GM13977 (cell line): ENCODE results near the gene KCNJ5.

ENCODE experiments used
- DNase-seq: peaks from one replicate; pipeline ENCODE4 v3.0.0; 2012; ENCODE audit warnings: low spot score
- in situ Hi-C: fragments of 300-500 bp; cut with MboI; formaldehyde crosslinking; loops from one replicate; pipeline ENCODE4 v1.12.0; 2022; ENCODE audit warnings: low sequenced_read_pairs, low pct_unique_long_range_greater_than_20kb, mixed read lengths, inconsistent platforms; ENCODE audit not compliant: unreplicated experiment
- TF ChIP-seq, protein P1 (sequence below): IDR thresholded peaks from 2 replicates; pipeline ENCODE4 v1.5.1; 2012; ENCODE audit warnings: mild to moderate bottlenecking, control low read depth; ENCODE audit not compliant: insufficient read depth; ENCODE audit errors: extremely low read depth, missing control alignments

The KCNJ5 gene

DNA sequence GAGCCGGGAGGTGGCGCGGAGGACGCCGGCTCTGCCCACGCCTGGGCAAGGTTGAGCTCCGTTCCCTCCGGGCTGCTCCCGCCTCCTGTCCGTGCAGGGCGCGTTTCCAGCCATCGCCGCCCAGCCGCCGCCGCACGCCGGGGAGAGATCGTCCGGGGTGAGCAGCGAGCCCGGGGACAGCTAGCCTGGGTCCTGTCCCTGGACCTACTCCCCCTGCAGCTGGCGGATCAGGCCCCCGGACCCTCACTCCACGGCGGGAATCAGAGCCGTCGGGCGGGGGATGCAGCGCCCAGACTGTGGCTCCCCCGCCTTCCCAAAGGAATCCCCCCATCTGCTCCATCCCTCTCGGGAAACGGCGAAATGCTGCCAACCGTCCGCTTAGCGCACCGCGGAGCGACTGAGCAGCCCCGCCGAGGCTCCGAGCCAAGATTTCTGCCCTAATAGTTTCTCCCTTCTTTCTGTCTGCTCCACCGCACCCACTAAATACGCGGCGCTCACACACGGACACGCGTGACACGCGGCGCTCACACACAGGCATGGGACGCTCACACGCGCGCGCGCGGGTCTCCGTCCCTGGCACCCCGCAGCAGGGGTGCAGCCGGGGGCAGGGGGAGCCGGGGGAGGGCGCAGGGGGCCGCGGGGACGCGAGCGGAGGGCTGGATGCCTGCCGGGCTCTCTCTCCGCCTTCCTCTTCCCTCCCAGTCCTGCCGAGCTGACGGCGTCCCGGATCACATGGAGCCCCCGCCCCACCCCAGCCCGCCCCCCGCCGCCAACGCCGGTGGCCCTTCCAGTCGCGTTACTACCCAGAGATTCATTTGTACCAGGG is at the start of gene KCNJ5:
Gene KCNJ5, plus strand, starts transcription at position 814 of the 826 bp plus-strand sequence. CDS start 19,918 bp downstream, outside the sequence.
- TF ChIP-seq, protein P1, sequence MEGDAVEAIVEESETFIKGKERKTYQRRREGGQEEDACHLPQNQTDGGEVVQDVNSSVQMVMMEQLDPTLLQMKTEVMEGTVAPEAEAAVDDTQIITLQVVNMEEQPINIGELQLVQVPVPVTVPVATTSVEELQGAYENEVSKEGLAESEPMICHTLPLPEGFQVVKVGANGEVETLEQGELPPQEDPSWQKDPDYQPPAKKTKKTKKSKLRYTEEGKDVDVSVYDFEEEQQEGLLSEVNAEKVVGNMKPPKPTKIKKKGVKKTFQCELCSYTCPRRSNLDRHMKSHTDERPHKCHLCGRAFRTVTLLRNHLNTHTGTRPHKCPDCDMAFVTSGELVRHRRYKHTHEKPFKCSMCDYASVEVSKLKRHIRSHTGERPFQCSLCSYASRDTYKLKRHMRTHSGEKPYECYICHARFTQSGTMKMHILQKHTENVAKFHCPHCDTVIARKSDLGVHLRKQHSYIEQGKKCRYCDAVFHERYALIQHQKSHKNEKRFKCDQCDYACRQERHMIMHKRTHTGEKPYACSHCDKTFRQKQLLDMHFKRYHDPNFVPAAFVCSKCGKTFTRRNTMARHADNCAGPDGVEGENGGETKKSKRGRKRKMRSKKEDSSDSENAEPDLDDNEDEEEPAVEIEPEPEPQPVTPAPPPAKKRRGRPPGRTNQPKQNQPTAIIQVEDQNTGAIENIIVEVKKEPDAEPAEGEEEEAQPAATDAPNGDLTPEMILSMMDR = no peak
- in situ Hi-C loops = no loop called here
- no peak for DNase-seq

DNA sequence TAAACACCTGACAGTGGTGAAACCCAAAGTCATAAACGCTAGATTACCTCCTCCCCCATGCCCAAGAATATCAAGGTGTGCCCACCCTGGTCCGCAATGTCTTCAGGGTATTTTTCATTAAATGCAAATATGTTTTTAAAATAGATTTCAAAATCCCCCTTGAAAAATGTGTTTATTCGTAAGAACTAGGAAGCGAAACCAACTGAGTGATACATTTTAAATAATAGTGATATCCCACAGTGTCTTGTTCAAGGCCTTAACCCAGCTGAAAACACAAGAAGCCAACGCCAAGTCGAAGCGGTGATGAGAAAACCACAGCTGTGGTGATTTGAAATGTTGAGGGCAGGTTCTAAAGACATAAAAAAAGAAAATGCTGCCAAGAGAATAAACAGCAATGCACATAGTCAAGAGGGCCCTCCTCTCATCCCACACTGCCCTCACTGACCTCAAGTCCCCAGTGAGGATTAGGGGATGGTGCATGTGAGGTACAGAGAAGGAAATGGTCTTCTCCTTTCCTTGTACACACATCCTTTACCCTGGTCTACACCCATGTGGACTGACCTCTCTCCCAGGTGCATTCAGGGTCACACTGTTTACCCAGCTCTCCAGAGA is 49.6 kb upstream of the KCNJ5 start:
- DNase-seq = no peak
- TF ChIP-seq, protein P1 = no peak
- in situ Hi-C loops = loop anchor here (25.0 kb wide), 1 partner anchor 204 kb away; no protein-coding TSS in a partner anchor

DNA sequence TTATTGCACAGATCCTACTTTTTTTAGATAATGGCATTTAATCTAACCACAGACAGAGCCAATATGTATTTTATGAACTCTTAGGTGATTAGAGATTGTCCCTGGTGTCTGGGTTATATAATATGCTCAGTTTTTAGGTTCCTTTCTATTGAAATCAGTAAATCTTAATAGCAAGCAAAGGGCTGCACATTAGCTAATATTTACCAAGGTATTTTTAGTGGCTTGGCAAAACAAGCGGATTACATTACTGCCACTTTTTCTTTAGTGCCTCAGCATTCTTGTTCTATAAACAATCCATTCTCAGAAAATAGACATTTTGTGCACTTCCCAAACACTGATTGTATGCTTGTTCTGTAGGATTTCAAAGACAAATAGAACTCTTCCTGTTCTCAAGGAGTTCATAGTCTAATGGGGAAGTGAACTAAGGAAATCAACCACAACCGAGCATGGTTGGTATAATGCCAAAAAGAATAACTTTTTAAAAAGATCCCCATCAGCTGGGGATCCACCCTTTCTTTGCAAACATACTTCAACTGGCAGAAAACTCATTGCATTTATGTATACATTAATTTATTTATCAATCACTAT is 47.9 kb upstream of the KCNJ5 start:
- TF ChIP-seq, protein P1 = no peak
- no peak for DNase-seq
- in situ Hi-C loops = loop anchor here (25.0 kb wide), 1 partner anchor 206 kb away; no protein-coding TSS in a partner anchor

DNA sequence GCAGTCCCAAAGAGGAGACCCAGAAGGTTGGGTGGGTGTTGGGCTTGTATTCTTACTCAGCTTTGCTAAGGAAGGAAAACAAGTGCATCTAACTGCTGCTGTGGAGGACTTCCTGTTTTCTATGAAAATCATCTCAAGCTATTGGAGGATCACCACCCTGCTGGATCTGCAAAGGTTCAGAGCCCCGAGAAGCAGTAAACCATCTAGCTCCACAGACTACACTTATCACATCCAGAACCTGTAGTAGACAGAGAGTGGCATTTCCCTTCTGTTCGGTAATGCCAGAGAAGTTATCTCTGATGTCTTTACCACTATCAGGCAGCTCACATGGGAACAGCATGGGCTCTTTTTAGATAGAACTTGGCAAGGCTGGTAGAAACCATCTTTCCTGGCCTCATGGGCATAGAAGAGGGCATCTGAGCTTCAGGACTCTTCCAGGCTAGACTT is 45.8 kb upstream of the KCNJ5 start:
- TF ChIP-seq, protein P1 = no peak
- no peak for DNase-seq
- in situ Hi-C loops = loop anchor here (25.0 kb wide), 1 partner anchor 208 kb away; no protein-coding TSS in a partner anchor

DNA sequence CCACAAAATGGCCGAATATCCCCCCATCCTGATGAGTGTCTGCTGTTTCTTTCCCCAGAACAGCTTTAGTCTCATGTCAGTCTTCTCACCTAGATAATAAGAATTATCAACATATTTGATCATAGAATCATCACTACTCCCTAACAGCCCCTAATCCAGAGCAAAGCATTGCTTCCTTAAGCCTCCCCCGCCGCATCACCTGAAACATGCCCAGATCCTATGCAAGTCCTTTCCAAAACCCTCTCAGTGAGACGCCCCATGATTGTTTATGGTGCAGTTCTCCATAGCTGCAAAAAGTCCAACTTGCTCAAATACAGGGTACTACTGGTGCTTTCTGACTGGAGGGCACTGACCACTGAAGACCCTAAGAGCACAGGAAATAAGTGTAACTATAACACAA is 44.2 kb upstream of the KCNJ5 start:
- in situ Hi-C loops = loop anchor here (25.0 kb wide), 1 partner anchor 210 kb away; no protein-coding TSS in a partner anchor
- TF ChIP-seq, protein P1 = no peak
- no peak for DNase-seq

DNA sequence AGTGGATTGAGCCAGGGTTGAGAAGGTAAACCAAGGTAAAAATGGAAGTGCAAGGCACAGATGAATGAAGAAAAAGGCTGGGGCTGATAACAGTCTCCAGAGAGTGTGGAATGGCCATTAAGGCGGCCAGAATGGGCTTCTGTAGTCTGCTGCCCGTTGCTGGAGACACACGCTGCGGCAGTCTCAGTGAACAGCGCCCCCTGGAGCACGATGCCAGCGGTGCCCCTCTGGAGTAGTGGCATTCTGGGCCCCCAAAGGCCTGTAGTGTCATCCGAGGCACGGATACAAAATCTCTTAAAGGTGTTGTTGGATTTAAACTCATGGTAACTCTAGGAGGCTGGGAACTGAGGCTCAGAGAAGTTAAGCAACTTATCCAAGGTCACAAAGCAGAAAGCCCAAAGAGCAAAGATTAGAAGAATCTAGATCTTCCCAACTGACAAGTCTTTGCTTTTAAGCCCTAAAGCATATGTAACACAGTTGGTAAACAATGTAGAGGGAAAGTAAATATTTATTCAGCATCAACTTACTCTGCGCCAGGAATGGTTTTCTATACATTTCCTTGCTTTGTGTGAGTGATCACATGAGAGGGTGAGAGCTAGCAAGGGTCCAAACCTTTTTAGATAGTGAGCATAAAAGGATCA is 42.2 kb upstream of the KCNJ5 start:
- in situ Hi-C loops = loop anchor here (25.0 kb wide), 1 partner anchor 212 kb away; no protein-coding TSS in a partner anchor
- DNase-seq = peak; percentile 70
- TF ChIP-seq, protein P1 = peak; percentile 94
